ENCODE results near the gene FARP1. TPM values are rescaled to one million over a fixed set of nuclear protein-coding genes. Genes with fewer than 3 reads are reported as not detected.
A peak's percentile ranks its signal among the peaks of the same experiment; 100 is the strongest.

The FARP1 gene
- total RNA-seq, 4 donors from 2014 or later, result 13.1 to 71.2 (median 46.6) TPM

DNA sequence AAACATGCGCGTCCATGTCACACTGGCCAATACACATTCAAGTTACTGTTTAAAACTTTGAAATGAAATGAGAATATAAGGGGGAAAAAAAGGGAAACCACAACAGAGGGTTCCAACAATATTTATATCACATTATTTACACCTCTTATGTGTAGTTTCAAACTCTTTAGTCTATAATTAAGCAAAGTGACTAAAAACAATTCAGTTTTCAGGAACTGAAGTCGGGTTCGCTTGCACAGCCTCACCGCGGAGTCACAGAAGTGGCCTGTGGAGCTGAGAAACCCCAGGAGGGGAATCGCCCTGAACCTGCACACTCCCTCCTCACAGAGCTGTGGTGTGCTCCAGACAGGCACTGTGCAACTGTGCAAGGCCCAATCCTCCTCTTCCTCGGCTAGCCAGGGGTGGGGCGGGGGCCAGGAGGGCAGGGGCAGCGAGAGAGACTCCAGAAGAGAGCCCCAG lies 358.1 kb downstream of the FARP1 start:
- intact Hi-C loops (cut with DNase I; ENCODE audit: low total_unique reads), result no loop called here
- TF ChIP-seq POLR2A (IDR thresholded peaks at IDR 0.05), result no peak
- TF ChIP-seq CTCF (IDR thresholded peaks at IDR 0.05), result no peak
- no peak overlapping the region for H3K4me3 ChIP-seq
- no peak for DNase-seq
- no peaks in the 10 kb centered on the region for H3K9me3 ChIP-seq
- H3K4me1 ChIP-seq, result peaks cover 6 to 20% of the 10 kb centered on the region in 2 donors
- no peak overlapping the region for H3K27ac ChIP-seq
- no peaks in the 10 kb centered on the region for H3K27me3 ChIP-seq
- H3K36me3 ChIP-seq, result no peaks in the 10 kb centered on the region

DNA sequence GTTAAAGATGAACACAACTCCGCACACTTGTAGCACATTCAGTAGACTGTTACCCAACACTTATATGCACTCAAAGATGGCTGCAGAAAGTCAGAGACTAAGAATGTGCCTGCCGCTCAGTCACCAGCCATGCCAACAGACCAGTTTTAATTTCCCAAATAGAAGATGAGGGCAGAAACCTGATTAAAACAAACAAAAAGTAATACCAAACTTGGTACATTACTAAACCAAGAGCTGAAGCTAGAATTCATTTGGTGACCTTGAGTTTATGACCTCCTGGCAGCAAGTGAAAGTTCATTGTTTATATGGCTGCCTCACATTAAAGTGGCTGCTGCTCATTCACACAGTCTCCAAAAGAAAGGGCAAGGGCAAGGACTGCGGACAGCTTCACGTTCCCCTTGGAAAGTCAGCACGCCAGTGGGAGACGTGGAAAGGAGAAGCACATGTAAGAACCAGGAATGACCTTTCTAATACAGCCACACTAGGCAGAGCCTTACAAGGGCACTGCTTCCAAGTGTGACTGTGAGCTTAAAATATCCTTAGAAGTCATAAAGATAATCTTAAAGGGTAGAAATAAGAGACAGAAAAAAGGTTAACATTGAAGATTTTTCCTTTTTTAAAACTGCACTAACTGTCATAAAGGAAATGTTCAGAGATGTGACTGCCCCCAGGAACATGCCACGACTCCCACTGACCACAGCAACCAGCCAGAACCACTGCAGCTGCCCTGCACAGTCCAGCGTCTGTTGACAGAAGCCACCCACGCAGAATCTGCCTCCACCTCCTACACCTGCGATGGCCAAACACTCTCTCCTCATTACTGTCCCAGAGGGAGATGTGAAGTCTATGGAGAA lies 360.5 kb downstream of the FARP1 start:
- DNase-seq, result no peak
- intact Hi-C loops (cut with DNase I; ENCODE audit: low total_unique reads), result no loop called here
- peaks cover 6 to 24% of the 10 kb centered on the region in 2 donors for H3K4me1 ChIP-seq
- H3K4me3 ChIP-seq, result no peak overlapping the region
- no peaks in the 10 kb centered on the region for H3K9me3 ChIP-seq
- no peaks in the 10 kb centered on the region for H3K36me3 ChIP-seq
- TF ChIP-seq POLR2A (IDR thresholded peaks at IDR 0.05), result no peak
- no peaks in the 10 kb centered on the region for H3K27me3 ChIP-seq
- H3K27ac ChIP-seq, result peak overlapping the region; percentile 41 to 55

- intact Hi-C loops (cut with DNase I; ENCODE audit: low total_unique reads), result no loop called here
- no peak for DNase-seq
- H3K27ac ChIP-seq, result peak overlapping the region; percentile 41 to 55
- H3K4me1 ChIP-seq, result peaks cover 6 to 24% of the 10 kb centered on the region in 2 donors
- no peaks in the 10 kb centered on the region for H3K9me3 ChIP-seq
- H3K4me3 ChIP-seq, result no peak overlapping the region
- no peak for TF ChIP-seq CTCF (IDR thresholded peaks at IDR 0.05)
- TF ChIP-seq POLR2A (IDR thresholded peaks at IDR 0.05), result no peak
- H3K36me3 ChIP-seq, result no peaks in the 10 kb centered on the region
- no peaks in the 10 kb centered on the region for H3K27me3 ChIP-seq
Measured at GRCh38 chr13:98504029-98504351, 361.1 kb downstream of the FARP1 start.

- peaks cover 9 to 24% of the 10 kb centered on the region in 2 donors for H3K4me1 ChIP-seq
- peak overlapping the region; percentile 41 to 55 for H3K27ac ChIP-seq
- no peak for DNase-seq
- intact Hi-C loops (cut with DNase I; ENCODE audit: low total_unique reads), result no loop called here
- no peak overlapping the region for H3K4me3 ChIP-seq
- H3K27me3 ChIP-seq, result no peaks in the 10 kb centered on the region
- H3K36me3 ChIP-seq, result no peaks in the 10 kb centered on the region
- H3K9me3 ChIP-seq, result no peaks in the 10 kb centered on the region
- TF ChIP-seq CTCF (IDR thresholded peaks at IDR 0.05), result no peak
- TF ChIP-seq POLR2A (IDR thresholded peaks at IDR 0.05), result no peak
Measured at GRCh38 chr13:98504371-98504963, 361.6 kb downstream of the FARP1 start.

Small RNA genes lying within 50 kb of the gene (microRNA-seq; reads per million reads assigned to microRNA genes)
- gene MIR3170 (ENCODE audit: borderline microRNAs expressed, borderline replicate concordance), result not detected

Small RNA genes lying within 50 kb of the gene (small RNA-seq; reads per million reads assigned to genes)
- not detected for gene MIR3170

Other genes with a start within 250 kb of the FARP1 start
- gene IPO5, start 189.4 kb upstream of the FARP1 start, total RNA-seq, result 100 to 1,000 TPM; 104 to 212 (median 147) TPM
- not detected for gene RNF113B, start 34.2 kb downstream of the FARP1 start, total RNA-seq